Fibroblast of mammary gland (primary cell): ENCODE data around the gene SMOC2.

Experiments used
- DNase-seq: peaks from one replicate; pipeline ENCODE4 v3.0.0-alpha.2; 2010; ENCODE audit warnings: low read depth
- H3K4me3 ChIP-seq: 2 replicates; pipeline ENCODE4 v1.5.1; 2011; ENCODE audit warnings: low read depth, mild to moderate bottlenecking, low read length, moderate library complexity; ENCODE audit not compliant: control insufficient read depth
- TF ChIP-seq, protein P1 (sequence below): conservative IDR thresholded peaks from 2 replicates; pipeline ENCODE4 v1.5.1; 2011; ENCODE audit warnings: low read depth, low read length, inconsistent platforms; ENCODE audit not compliant: control insufficient read depth, insufficient read depth

The SMOC2 gene

DNA sequence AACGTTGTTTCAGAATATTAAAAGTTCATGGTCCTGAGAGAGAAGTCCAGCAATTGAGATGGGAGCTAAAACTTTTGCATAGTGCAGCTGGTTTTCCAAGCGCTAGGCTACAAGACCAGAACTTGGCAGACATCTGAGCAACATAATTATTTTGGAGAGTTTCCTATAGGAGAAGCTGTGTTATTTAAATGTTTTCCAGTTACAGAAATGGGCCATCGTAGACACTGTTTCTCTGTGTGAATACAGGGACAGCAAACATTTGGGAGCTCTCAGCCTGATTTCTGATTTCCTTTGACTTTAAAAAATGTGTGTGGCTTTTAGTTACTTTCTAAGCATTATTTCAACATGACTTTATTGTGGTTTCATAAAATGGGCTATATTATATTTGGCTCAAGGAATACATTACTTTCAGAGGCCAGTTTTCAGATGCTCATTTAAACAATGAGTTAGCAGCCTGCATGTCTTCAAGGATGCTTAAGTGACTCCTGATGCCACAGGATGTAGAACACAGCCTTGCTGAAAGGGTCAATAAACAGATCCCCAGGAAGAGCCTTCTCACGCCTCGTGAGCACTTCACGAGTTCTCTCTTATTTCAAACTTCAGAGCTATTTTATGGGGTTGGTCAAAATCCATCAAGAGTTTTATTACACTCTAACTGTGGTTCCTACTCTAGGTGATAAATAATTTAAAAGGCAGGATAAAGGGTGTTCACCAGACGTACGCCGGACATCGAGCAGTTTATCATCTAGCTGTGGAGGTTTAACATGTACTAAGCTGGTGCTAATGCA, 193.8 kb downstream of the SMOC2 start:
- no peak overlapping the region for H3K4me3 ChIP-seq
- TF ChIP-seq, protein P1, sequence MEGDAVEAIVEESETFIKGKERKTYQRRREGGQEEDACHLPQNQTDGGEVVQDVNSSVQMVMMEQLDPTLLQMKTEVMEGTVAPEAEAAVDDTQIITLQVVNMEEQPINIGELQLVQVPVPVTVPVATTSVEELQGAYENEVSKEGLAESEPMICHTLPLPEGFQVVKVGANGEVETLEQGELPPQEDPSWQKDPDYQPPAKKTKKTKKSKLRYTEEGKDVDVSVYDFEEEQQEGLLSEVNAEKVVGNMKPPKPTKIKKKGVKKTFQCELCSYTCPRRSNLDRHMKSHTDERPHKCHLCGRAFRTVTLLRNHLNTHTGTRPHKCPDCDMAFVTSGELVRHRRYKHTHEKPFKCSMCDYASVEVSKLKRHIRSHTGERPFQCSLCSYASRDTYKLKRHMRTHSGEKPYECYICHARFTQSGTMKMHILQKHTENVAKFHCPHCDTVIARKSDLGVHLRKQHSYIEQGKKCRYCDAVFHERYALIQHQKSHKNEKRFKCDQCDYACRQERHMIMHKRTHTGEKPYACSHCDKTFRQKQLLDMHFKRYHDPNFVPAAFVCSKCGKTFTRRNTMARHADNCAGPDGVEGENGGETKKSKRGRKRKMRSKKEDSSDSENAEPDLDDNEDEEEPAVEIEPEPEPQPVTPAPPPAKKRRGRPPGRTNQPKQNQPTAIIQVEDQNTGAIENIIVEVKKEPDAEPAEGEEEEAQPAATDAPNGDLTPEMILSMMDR, result no peak
- DNase-seq, result no peak

DNA sequence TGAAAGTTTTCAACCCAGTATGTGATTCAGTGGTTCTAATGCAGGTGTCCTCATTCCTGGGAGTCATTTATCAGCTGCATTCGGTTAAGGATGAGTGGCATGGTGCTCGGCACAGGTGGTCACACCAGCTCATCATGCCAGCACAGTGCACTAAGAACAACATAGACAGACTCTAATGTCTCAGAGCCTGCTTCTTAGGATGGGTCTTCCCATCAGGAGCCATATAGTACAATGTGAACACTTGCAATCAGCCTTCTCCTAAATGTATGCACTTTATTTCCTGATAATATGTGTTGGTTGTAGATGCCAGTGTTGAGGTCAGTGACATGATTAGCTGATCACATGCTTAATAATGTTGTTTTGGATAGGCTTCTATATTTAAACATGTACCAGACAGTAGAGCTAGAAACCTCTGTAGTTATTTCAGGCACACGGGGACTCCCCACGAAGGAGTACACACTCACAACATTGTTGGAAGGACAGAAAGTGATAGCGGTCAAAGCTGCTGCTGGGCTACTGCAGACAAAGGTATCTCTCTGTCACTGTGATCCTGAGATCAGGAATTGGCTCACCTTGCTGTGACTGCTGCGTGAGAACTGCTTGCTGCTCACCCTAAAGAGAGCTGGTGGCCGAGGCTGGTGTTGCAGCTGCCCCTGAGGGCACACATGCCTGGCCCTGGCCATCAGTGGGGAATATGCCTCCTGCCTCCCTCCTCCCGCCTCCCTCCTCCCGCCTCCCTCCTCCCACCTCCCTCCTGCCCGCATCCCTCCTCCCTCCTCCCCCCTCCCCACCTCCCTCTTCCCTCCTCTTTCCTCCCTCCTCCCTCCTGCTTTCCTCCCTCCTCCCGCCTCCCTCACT, 195.4 kb downstream of the SMOC2 start:
- no peak for DNase-seq
- TF ChIP-seq, protein P1, result no peak
- H3K4me3 ChIP-seq, result no peak overlapping the region

DNA sequence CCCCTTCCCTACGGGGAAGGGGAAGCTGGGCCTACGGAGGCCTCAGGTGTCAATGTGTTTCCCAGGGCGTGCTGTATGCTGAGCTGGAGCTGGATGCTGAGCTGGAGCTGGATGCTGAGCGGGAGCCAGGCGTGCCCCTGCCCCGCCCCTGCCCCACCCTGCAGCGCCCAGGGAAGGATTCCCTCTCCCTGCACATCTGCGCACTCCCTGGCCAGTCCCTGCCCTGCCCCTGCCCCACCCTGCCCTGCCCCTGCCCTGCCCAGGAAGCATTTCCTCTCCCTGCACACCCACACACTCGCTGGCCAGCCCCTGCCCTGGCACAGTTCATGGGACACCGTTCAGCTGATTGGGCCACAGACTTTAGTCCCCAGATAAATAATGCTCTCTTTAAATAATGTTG, 196.8 kb downstream of the SMOC2 start:
- H3K4me3 ChIP-seq, result no peak overlapping the region
- no peak for DNase-seq
- TF ChIP-seq, protein P1, result no peak

DNA sequence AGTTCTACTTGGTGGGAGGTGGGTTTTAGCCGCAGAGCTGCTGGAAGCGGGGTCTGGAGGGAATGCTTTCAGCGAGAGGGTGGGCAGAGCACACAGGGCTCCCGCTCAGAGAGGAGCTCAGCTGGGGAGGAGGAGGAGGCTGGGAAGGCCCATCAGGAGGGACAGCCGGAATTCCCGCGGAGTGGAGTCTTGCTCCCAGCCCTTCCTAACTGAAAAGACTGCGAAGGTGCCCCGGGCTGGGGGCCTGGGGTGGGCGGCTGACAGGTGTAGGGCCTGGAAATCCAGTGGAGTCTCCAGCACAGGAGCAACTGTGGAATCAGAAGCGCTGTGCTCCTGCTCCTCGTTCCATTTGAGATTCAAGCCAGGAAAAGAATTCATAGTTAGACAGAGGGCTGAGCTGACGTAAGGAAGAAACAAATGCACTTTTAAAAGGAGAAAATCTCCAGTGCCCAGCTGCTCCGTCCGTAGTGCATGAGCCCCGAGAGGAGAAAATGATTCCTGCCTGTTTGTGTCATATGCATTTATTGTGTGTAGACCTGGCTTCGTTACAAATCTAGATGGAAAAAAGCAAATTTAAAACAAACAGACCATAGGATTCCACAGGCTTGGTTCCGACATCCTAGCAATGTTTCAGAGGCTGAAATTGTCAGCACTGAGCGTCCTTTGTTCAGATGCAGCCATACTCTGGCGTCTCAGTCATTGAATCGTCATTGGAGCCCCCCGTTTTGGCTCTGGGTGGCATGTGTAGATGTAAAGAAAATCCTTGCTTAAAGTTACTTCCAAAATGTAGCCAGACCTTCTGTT, 197.7 kb downstream of the SMOC2 start:
- TF ChIP-seq, protein P1, result no peak
- no peak overlapping the region for H3K4me3 ChIP-seq
- no peak for DNase-seq

DNA sequence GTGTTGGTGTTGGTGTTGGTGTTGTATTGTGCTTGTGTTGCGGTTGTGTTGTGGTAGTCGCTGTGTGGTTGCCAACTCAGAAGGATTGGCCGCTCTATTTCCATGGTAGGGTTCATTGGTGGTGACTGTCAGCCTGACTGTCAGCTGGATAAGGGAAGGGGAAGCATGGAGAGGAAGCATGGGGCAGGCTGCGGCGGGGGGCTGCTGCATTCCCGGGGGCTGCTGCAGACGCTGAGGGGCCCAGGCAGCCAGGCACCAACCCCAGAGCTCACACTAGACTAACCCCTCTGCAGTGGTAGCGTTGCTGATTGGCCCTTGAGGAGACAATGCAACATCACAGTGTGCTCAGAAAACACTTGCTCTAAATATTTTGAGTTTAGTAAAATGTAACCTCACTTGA, 199.2 kb downstream of the SMOC2 start:
- DNase-seq, result no peak
- TF ChIP-seq, protein P1, result no peak
- no peak overlapping the region for H3K4me3 ChIP-seq

DNA sequence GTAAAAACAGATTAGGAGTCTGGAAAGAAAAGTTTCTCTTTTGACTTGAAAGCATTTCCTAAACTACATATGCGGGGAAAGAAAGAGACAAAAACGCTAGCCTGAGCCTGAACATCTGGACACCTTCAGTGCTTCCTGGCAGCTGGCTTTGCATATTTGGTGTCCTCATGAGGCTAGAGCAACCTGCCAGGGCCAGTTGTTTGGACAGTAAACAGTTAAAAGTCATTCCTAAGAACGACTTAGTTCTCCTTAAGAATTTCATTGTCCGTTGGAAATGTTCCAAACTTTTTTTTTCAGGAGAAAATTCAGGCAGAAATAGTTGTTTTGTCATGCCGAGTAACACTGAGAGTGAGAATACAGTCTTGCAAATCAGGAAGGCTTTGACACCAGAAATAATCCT, 199.8 kb downstream of the SMOC2 start:
- H3K4me3 ChIP-seq, result no peak overlapping the region
- TF ChIP-seq, protein P1, result no peak
- peak; percentile 10 for DNase-seq
